ENCODE results near the gene RUNX1. TPM values are rescaled to one million over a fixed set of nuclear protein-coding genes. Genes with fewer than 3 reads are reported as not detected.

Gene RUNX1
- total RNA-seq, 1 donor: 40.9 TPM

GRCh38 chr21:35039595-35040289 lies 9.4 kb downstream of the RUNX1 start:
- Histone ChIP-seq H3K36me3 (ENCODE audit: insufficient read depth, low read length) (peaks cover 2% of the 10 kb centered on the region), H2AFZ (ENCODE audit: low read length) (no peak overlapping the region), H4K20me1 (ENCODE audit: insufficient read depth, low read length) (peaks cover 10% of the 10 kb centered on the region), H3K4me2 (ENCODE audit: insufficient read depth, low read length) (no peak overlapping the region), H3K4me1 (ENCODE audit: insufficient read depth, low read length) (peaks cover 7% of the 10 kb centered on the region), H3K9me3 (ENCODE audit: low read depth, low read length) (no peaks in the 10 kb centered on the region), H3K27ac (ENCODE audit: low read depth, low read length) (no peak overlapping the region), H3K4me3 (ENCODE audit: insufficient read depth, low read length) (no peak overlapping the region), H3K79me2 (ENCODE audit: insufficient read depth, low read length) (peaks cover 56% of the 10 kb centered on the region), H3K27me3 (ENCODE audit: insufficient read depth, low read length) (no peaks in the 10 kb centered on the region)
- no peak for DNase-seq (ENCODE audit: insufficient read length, low spot score, missing footprints)
- no peak for TF ChIP-seq CTCF (IDR thresholded peaks at IDR 0.05; ENCODE audit: extremely low read depth, low read depth, low read length)

GRCh38 chr21:35038772-35039319 lies 10.3 kb downstream of the RUNX1 start:
- no peak overlapping the region for H3K4me3 ChIP-seq (ENCODE audit: insufficient read depth, low read length)
- H3K79me2 ChIP-seq (ENCODE audit: insufficient read depth, low read length): peaks cover 56% of the 10 kb centered on the region
- DNase-seq (ENCODE audit: insufficient read length, low spot score, missing footprints): no peak

GRCh38 chr21:35037384-35037765 lies 11.7 kb downstream of the RUNX1 start:
- no peaks in the 10 kb centered on the region for H3K27me3 ChIP-seq (ENCODE audit: insufficient read depth, low read length)
- peaks cover 16% of the 10 kb centered on the region for H4K20me1 ChIP-seq (ENCODE audit: insufficient read depth, low read length)
- H3K4me3 ChIP-seq (ENCODE audit: insufficient read depth, low read length): no peak overlapping the region
- H3K4me1 ChIP-seq (ENCODE audit: insufficient read depth, low read length): peaks cover 7% of the 10 kb centered on the region
- H2AFZ ChIP-seq (ENCODE audit: low read length): no peak overlapping the region
- peaks cover 6% of the 10 kb centered on the region for H3K36me3 ChIP-seq (ENCODE audit: insufficient read depth, low read length)
- no peak for TF ChIP-seq CTCF (IDR thresholded peaks at IDR 0.05; ENCODE audit: extremely low read depth, low read depth, low read length)
- DNase-seq (ENCODE audit: insufficient read length, low spot score, missing footprints): no peak
- H3K4me2 ChIP-seq (ENCODE audit: insufficient read depth, low read length): no peak overlapping the region
- H3K9me3 ChIP-seq (ENCODE audit: low read depth, low read length): no peaks in the 10 kb centered on the region
- H3K27ac ChIP-seq (ENCODE audit: low read depth, low read length): no peak overlapping the region
- H3K79me2 ChIP-seq (ENCODE audit: insufficient read depth, low read length): peaks cover 54% of the 10 kb centered on the region

More at GRCh38 chr21:35038772-35039319, 10.3 kb downstream of the RUNX1 start:
- no peak overlapping the region for H3K27ac ChIP-seq (ENCODE audit: low read depth, low read length)
- no peak for TF ChIP-seq CTCF (IDR thresholded peaks at IDR 0.05; ENCODE audit: extremely low read depth, low read depth, low read length)
- H3K9me3 ChIP-seq (ENCODE audit: low read depth, low read length): no peaks in the 10 kb centered on the region
- H2AFZ ChIP-seq (ENCODE audit: low read length): no peak overlapping the region
- peaks cover 6% of the 10 kb centered on the region for H3K36me3 ChIP-seq (ENCODE audit: insufficient read depth, low read length)
- no peaks in the 10 kb centered on the region for H3K27me3 ChIP-seq (ENCODE audit: insufficient read depth, low read length)
- peaks cover 7% of the 10 kb centered on the region for H3K4me1 ChIP-seq (ENCODE audit: insufficient read depth, low read length)
- H3K4me2 ChIP-seq (ENCODE audit: insufficient read depth, low read length): no peak overlapping the region
- peaks cover 13% of the 10 kb centered on the region for H4K20me1 ChIP-seq (ENCODE audit: insufficient read depth, low read length)

Measured in osteoblast (primary cell).